ENCODE results near the gene AMOTL2. TPM values are rescaled to one million over a fixed set of nuclear protein-coding genes. Genes with fewer than 3 reads are reported as not detected.

Gene AMOTL2
- total RNA-seq, 1 donor from 2014 or later: 79.2 TPM

DNA sequence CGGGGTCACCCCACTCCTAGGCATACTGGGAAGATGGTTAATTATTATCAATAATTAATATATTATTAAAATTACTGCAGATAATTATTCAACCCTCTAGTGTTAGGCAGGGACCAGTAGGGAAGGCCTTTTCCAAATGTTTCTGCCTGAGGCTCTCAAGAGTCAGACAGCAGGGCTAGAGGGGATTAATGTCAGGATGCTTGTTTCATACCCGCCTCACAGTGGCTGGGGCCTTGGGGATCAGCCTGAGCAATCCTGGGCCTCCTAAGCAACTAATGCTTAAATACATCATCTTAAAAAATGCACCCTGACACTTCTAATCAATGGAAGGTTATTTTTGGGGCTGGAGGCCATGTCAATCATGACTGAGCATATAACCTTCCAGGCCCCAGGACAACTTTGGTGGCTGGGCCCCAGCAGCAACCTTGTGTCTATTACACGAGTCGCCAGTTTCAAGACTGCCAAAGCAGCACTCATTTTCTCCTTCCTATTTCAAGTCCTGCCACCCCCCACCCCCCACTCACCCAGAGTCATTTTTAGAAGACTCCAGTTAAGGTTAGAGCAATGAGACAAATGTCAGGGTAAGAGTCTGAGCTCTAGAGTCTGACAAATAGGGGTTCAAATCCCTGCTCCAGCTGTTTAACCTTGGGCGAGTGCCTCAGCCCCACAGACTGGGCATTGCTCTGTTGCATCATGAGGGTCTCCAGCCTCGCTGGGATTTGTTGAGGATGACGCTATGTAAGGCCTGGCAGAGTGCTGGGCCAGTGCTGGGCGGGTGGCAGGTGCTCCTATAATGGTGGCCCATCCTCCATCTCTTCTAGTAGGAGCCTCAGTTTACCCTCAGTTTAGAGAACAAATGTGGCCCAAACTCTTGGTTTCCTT, 6.1 kb downstream of the AMOTL2 start:
- H3K27me3 Mint-ChIP-seq: no peaks in the 10 kb centered on the region
- H3K4me3 Mint-ChIP-seq: peak overlapping the region; percentile 47
- TF ChIP-seq, protein P1, sequence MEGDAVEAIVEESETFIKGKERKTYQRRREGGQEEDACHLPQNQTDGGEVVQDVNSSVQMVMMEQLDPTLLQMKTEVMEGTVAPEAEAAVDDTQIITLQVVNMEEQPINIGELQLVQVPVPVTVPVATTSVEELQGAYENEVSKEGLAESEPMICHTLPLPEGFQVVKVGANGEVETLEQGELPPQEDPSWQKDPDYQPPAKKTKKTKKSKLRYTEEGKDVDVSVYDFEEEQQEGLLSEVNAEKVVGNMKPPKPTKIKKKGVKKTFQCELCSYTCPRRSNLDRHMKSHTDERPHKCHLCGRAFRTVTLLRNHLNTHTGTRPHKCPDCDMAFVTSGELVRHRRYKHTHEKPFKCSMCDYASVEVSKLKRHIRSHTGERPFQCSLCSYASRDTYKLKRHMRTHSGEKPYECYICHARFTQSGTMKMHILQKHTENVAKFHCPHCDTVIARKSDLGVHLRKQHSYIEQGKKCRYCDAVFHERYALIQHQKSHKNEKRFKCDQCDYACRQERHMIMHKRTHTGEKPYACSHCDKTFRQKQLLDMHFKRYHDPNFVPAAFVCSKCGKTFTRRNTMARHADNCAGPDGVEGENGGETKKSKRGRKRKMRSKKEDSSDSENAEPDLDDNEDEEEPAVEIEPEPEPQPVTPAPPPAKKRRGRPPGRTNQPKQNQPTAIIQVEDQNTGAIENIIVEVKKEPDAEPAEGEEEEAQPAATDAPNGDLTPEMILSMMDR (conservative IDR thresholded peaks at IDR 0.05): no peak
- H3K36me3 Mint-ChIP-seq: peaks cover 43% of the 10 kb centered on the region
- no peak for DNase-seq (ENCODE audit: extremely low spot score, unreplicated experiment)
- no peaks in the 10 kb centered on the region for H3K9me3 Mint-ChIP-seq
- H3K27ac Mint-ChIP-seq: peak overlapping the region; percentile 80
- peaks cover 46% of the 10 kb centered on the region for H3K4me1 Mint-ChIP-seq (ENCODE audit: unreplicated experiment)

DNA sequence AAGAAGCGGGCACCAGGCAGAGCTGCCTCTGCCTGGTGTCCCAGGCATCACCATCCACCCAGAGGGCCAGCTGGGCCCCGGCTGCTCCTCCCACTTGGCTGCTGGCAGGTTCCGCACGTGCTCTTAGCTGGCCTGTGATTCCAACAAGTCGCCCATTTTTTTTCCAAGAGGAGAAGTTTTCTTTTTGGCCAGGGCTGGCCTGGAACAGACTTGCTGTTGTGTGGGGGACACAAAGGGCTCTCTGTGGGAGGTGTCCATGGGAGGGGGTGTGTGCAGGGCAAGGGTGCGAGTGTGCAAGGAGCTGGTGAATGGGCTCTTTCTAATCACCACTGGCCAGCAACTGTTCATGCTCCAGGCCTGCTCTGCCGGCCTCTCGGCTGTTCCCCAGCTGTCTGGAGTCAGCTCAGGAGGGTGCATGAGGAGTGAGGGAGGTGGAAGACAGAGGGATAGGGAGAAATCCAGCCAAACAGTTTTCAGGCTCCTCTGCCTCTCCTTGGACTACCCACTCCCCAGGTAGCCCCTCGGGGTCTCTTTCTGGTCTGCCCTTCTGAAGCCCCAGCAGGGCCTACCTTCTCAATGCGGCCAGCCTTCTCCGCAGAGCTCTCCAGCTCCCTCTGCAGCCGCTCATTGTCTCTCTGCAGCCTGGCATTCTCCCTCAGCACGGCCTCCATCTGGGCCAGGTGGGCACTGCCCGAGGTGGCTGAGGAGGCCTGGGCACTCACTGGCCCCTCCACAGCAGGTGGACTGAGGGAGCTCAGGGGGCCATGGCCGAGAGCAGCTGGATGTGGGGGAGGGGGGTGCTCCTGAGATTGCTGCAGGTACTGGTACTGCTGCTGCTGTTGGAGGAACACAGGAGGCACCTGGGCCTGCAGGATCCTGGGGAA, 7.1 kb downstream of the AMOTL2 start:
- H3K27me3 Mint-ChIP-seq: no peaks in the 10 kb centered on the region
- H3K27ac Mint-ChIP-seq: peak overlapping the region; percentile 63
- H3K4me1 Mint-ChIP-seq (ENCODE audit: unreplicated experiment): peaks cover 47% of the 10 kb centered on the region
- no peaks in the 10 kb centered on the region for H3K9me3 Mint-ChIP-seq
- DNase-seq (ENCODE audit: extremely low spot score, unreplicated experiment): no peak
- peaks cover 44% of the 10 kb centered on the region for H3K36me3 Mint-ChIP-seq
- H3K4me3 Mint-ChIP-seq: no peak overlapping the region
- TF ChIP-seq, protein P1 (conservative IDR thresholded peaks at IDR 0.05): no peak

DNA sequence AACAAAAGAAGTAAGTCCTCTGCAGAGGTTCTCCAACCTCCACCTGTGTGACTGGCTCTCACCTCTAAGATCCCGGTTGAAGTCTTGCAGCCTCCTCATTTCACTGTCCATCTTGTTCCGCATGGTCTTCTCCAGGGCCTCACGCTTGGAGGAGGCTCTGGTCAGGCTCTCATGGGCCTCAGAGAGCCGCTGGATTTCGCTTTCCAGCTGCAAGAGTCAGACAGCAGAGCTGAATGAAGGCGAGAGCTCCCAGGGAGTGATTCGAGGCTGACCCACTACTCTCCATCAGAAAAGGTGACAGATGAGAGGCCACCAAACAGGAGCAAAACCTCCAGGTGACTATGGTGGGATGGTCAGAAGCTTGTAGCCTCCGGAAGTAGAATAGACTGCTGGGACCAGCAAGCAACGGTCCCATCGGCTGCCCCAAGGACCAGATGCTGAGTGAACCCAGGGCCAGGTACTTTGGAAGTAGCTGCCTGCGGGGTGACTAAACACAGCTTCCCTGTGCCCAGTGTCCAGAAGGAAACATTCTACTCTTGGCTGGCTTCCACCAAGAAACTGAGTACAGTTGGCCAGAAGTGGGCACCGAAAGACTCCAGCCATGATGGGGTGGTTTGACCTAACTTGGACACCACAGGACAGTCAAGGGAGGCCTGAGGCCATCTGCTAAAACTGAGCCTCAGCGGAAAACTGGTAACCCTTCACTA, 7.9 kb downstream of the AMOTL2 start:
- Mint-ChIP-seq H3K4me3 (no peak overlapping the region), H3K9me3 (no peaks in the 10 kb centered on the region), H3K27ac (peak overlapping the region; percentile 93), H3K27me3 (no peaks in the 10 kb centered on the region), H3K4me1 (ENCODE audit: unreplicated experiment) (peaks cover 39% of the 10 kb centered on the region), H3K36me3 (peaks cover 41% of the 10 kb centered on the region)
- TF ChIP-seq, protein P1 (conservative IDR thresholded peaks at IDR 0.05): no peak
- no peak for DNase-seq (ENCODE audit: extremely low spot score, unreplicated experiment)

DNA sequence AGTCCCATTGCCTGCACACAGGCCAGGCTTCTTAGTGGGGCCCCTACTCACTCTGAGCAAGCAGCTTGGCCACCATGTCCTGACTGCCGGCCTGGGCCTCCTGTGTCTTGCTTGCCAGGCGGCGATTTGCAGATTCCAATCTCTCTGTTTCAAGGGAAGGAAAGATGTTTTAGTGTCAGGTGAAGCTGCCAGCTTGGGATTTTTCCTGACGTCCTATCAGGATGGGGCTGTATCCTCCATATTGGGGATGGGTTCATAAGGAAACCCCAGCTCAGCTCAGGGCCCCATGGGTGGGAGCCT, 8.5 kb downstream of the AMOTL2 start:
- Mint-ChIP-seq H3K4me1 (ENCODE audit: unreplicated experiment) (peaks cover 36% of the 10 kb centered on the region), H3K9me3 (no peaks in the 10 kb centered on the region), H3K27ac (peak overlapping the region; percentile 93), H3K27me3 (no peaks in the 10 kb centered on the region), H3K36me3 (peaks cover 39% of the 10 kb centered on the region), H3K4me3 (no peak overlapping the region)
- TF ChIP-seq, protein P1 (conservative IDR thresholded peaks at IDR 0.05): no peak
- DNase-seq (ENCODE audit: extremely low spot score, unreplicated experiment): no peak

DNA sequence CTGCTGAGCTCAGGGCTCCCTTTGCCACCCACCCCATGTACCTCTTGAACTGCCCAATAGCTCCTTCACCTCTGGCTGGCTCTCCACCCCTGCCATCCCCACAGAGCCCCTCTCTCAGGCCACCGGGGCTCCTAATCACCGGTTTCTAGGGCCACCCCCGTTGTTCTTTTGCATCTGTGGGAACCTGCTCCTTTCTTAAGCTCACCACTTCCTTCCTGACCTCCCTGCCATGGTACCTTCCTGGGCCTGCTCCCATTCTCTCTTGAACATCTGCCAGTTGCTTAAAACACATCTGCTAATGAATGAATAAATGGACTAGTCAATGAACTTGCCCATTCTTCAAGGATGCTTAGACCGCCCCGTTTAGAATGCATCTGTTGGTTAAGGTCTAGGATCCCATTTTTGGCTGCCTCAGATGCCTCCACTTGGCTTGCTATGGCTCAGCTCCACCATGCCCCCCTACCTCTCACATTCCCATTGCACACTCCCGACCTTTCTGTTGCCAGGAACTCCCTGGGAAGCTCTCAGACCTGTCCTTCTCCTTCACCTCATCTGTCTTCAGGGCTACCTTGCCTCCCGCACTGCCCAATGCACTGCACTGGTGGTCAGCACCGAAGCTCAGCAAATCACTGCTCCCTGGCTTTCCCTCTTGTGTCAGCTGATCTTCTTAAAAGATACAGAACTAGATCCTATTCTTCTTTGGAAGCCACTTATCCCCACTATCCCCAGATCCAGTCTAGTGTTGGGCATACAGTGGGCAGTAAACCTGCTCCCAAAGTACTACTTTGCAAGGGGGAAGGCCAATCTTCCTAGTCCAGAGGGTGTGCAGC, 9.1 kb downstream of the AMOTL2 start:
- H3K27ac Mint-ChIP-seq: peak overlapping the region; percentile 93
- TF ChIP-seq, protein P1 (conservative IDR thresholded peaks at IDR 0.05): no peak
- H3K27me3 Mint-ChIP-seq: no peaks in the 10 kb centered on the region
- H3K9me3 Mint-ChIP-seq: no peaks in the 10 kb centered on the region
- no peak for DNase-seq (ENCODE audit: extremely low spot score, unreplicated experiment)
- peaks cover 40% of the 10 kb centered on the region for H3K36me3 Mint-ChIP-seq
- peaks cover 36% of the 10 kb centered on the region for H3K4me1 Mint-ChIP-seq (ENCODE audit: unreplicated experiment)
- H3K4me3 Mint-ChIP-seq: peak overlapping the region; percentile 83

All from type B pancreatic cell (in vitro differentiated cells).